ENCODE measurements around the gene SFSWAP. TPM values are rescaled to one million over a fixed set of nuclear protein-coding genes. Genes with fewer than 3 reads are reported as not detected.

The SFSWAP gene
- total and polyA plus RNA-seq, 2 of the 13 experiments (the other 11 are each of a cell fraction or from before 2014, with no cell fraction given), result 17.1 to 27.7 TPM

DNA sequence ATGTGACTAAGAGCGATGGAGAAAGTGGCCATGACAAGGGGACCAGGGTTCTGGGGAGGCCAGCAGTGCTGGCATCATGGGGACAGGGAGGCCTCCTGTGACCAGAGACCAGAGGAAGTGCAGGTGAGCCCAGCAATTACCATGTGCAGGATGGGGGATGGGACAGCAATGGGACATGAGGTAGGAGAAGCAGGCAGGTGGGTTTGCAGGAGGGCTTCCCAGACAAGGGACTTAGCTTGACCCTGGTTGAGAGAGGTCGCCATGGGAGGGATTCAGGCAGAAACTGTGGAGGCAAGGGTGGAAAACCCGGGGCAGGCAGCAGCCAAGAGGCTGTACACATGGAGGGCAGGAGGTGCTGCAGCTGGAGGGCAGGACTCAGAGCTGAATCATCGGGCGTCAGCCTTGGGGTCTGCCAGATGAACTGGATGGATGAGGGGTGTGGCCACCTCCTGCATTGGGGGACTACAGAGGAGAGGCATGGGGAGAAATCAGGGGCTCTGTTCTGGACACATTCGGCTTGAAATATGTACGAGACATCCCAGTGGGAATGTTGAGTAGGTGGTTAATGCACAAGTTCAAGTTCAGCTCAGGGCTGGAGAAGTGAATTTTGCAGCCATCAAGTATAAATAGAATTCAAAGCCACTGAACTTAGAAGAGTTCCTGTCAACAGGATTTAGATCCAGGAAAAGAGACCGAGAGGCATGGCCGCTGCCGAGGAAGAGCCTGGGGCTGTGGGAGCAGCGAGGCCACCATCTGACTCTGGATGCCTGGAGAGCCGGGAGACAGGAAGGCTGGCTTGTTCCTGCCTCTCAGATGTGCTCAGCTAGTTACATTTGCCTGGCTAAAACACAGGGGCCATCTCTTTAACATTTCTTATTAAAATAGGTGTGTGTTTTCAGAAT lies 36.6 kb downstream of the SFSWAP start:
- Histone ChIP-seq H3K27ac (ENCODE audit: extremely low read length, insufficient read depth, low read length) (no peak overlapping the region), H3K4me1 (ENCODE audit: insufficient read depth, low read length) (no peaks in the 10 kb centered on the region), H3K4me3 (replicated peaks in 1 of 3; ENCODE audit: insufficient read depth in 1 of 3, low read depth in 2 of 3, low read length in 3 of 3) (no peak overlapping the region), H3K27me3 (ENCODE audit: control insufficient read depth in 1 of 2, insufficient read depth in 2 of 2, low read length in 2 of 2) (no peaks in the 10 kb centered on the region), H3K4me2 (ENCODE audit: low read depth, low read length) (no peak overlapping the region), H3K79me2 (ENCODE audit: insufficient read depth, low read length) (no peaks in the 10 kb centered on the region), H2AFZ (ENCODE audit: low read length) (no peak overlapping the region), H3K36me3 (replicated peaks in 1 of 2; ENCODE audit: control insufficient read depth in 1 of 2, insufficient read depth in 2 of 2, low read length in 2 of 2) (peaks cover 26 to 80% of the 10 kb centered on the region in 2 experiments; a peak in 4 of 5 replicates), H3K9me3 (ENCODE audit: low read length) (peaks cover 24% of the 10 kb centered on the region; the same call in 1 of the 2 replicates), H4K20me1 (ENCODE audit: insufficient read depth, low read length) (no peaks in the 10 kb centered on the region), H3K9ac (ENCODE audit: insufficient read depth, low read depth, low read length) (no peak overlapping the region)
- WGBS (ENCODE audit: low lambda C conversion rate), result 97% methylated on average over 12 of the region's 12 CpGs
- ATAC-seq, result no peak
- intact Hi-C loops (cut with micrococcal nuclease; ENCODE audit: unreplicated experiment), result no loop called here
- no peak for DNase-seq (ENCODE audit: low spot score)
- in situ Hi-C loops (cut with HindIII; ENCODE audit: extremely low pct_ligation_motif_present, low pct_unique_long_range_greater_than_20kb), result no loop called here
- ChIA-PET POLR2A (no interaction called here), CTCF (ENCODE audit: low intra/inter-chr PET ratio, low total read pairs) (no interaction called here)
- no peak for FAIRE-seq
- no TSS peak for BruUV-seq (replicated peaks)
- TF ChIP-seq NR0B2 (CRISPR knock-in tag; IDR thresholded peaks at IDR 0.05) (no peak), SCMH1 (CRISPR knock-in tag; IDR thresholded peaks at IDR 0.05; ENCODE audit: borderline replicate concordance) (no peak), HCFC1 (IDR thresholded peaks at IDR 0.05; ENCODE audit: low read depth, low read length) (no peak), ZBTB44 (CRISPR knock-in tag; IDR thresholded peaks at IDR 0.05) (no peak), SOX6 (IDR thresholded peaks at IDR 0.05) (no peak), SOX6 (CRISPR knock-in tag; IDR thresholded peaks at IDR 0.05) (no peak), RNF219 (CRISPR knock-in tag; IDR thresholded peaks at IDR 0.05) (no peak), POLR2AphosphoS2 (IDR thresholded peaks at IDR 0.05; ENCODE audit: low read depth, low read length) (no peak), ZNF710 (CRISPR knock-in tag; IDR thresholded peaks at IDR 0.05; ENCODE audit: borderline replicate concordance) (no peak), RFX5 (IDR thresholded peaks at IDR 0.05; ENCODE audit: low read depth, low read length) (no peak)
- TF ChIP-seq, protein P1, sequence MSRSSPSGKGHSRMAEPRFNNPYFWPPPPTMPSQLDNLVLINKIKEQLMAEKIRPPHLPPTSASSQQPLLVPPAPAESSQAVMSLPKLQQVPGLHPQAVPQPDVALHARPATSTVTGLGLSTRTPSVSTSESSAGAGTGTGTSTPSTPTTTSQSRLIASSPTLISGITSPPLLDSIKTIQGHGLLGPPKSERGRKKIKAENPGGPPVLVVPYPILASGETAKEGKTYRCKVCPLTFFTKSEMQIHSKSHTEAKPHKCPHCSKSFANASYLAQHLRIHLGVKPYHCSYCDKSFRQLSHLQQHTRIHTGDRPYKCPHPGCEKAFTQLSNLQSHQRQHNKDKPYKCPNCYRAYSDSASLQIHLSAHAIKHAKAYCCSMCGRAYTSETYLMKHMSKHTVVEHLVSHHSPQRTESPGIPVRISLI (CRISPR knock-in tag; IDR thresholded peaks at IDR 0.05; ENCODE audit: borderline replicate concordance), result no peak
- TF ChIP-seq, protein P2, sequence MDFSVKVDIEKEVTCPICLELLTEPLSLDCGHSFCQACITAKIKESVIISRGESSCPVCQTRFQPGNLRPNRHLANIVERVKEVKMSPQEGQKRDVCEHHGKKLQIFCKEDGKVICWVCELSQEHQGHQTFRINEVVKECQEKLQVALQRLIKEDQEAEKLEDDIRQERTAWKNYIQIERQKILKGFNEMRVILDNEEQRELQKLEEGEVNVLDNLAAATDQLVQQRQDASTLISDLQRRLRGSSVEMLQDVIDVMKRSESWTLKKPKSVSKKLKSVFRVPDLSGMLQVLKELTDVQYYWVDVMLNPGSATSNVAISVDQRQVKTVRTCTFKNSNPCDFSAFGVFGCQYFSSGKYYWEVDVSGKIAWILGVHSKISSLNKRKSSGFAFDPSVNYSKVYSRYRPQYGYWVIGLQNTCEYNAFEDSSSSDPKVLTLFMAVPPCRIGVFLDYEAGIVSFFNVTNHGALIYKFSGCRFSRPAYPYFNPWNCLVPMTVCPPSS (IDR thresholded peaks at IDR 0.05), result no peak
